Mesendoderm (in vitro differentiated cells): ENCODE data around the gene FRMD4A.

Experiments
- DNase-seq: peaks from one replicate; pipeline ENCODE4 v3.0.0; 2013
- H2AK5ac ChIP-seq: 2 replicates; pipeline ENCODE4 v1.6.1; 2013; ENCODE audit warnings: low read length, inconsistent platforms
- H2BK120ac ChIP-seq: 2 replicates; pipeline ENCODE4 v1.6.1; 2013; ENCODE audit warnings: low read depth, mild to moderate bottlenecking, low read length, moderate library complexity, mixed read lengths
- H2BK15ac ChIP-seq: replicated peaks from 2 replicates; pipeline ENCODE4 v1.6.1; 2013; ENCODE audit warnings: low read depth, mild to moderate bottlenecking, moderate library complexity
- H2BK5ac ChIP-seq: 2 replicates; pipeline ENCODE4 v1.6.1; 2013; ENCODE audit warnings: low read length, inconsistent platforms
- H3K18ac ChIP-seq: 2 replicates; pipeline ENCODE4 v1.6.1; 2013; ENCODE audit warnings: mild to moderate bottlenecking, low read length, mixed read lengths
- H3K23ac ChIP-seq: one replicate; pipeline ENCODE4 v1.6.1; 2013; ENCODE audit warnings: low read length
- H3K27ac ChIP-seq: 2 replicates; pipeline ENCODE4 v1.5.1; 2013; ENCODE audit warnings: low read depth, mild to moderate bottlenecking, inconsistent platforms, low read length, moderate library complexity
- H3K27me3 ChIP-seq: 2 replicates; pipeline ENCODE4 v1.6.1; 2013; ENCODE audit warnings: low read length, control low read depth, mild to moderate bottlenecking, inconsistent platforms; ENCODE audit not compliant: insufficient read depth, poor library complexity
- H3K36me3 ChIP-seq: 2 replicates; pipeline ENCODE4 v1.6.1; 2013; ENCODE audit warnings: low read length, inconsistent platforms; ENCODE audit not compliant: control insufficient read depth, insufficient read depth
- H3K4ac ChIP-seq: one replicate; pipeline ENCODE4 v1.6.1; 2013; ENCODE audit warnings: low read depth, mild to moderate bottlenecking, low read length, moderate library complexity
- H3K4me1 ChIP-seq: 2 replicates; pipeline ENCODE4 v1.6.1; 2013; ENCODE audit warnings: low read depth, low read length, inconsistent platforms; ENCODE audit not compliant: control insufficient read depth
- H3K4me2 ChIP-seq: 2 replicates; pipeline ENCODE4 v1.6.1; 2013; ENCODE audit warnings: low read length
- H3K4me3 ChIP-seq: 2 replicates; pipeline ENCODE4 v1.5.1; 2013; ENCODE audit warnings: mild to moderate bottlenecking, low read length
- H3K56ac ChIP-seq: one replicate; pipeline ENCODE4 v1.6.1; 2013; ENCODE audit warnings: low read length
- H3K79me1 ChIP-seq: 2 replicates; pipeline ENCODE4 v1.6.1; 2013; ENCODE audit warnings: low read length, inconsistent platforms
- H3K79me2 ChIP-seq: 2 replicates; pipeline ENCODE4 v1.6.1; 2013; ENCODE audit warnings: mild to moderate bottlenecking, low read length; ENCODE audit not compliant: control insufficient read depth, insufficient read depth
- H3K9ac ChIP-seq: 2 replicates; pipeline ENCODE4 v1.6.1; 2013; ENCODE audit warnings: low read length, inconsistent platforms
- H4K5ac ChIP-seq: one replicate; pipeline ENCODE4 v1.6.1; 2013; ENCODE audit warnings: low read length
- H4K8ac ChIP-seq: one replicate; pipeline ENCODE4 v1.6.1; 2013; ENCODE audit warnings: low read depth, mild to moderate bottlenecking, control low read depth, low read length, moderate library complexity
- WGBS: extraction: QIAGEN DNeasy Blood & Tissue Kit; methylation state at CpG from one replicate; pipeline ENCODE4 v1.1.7; 2013; ENCODE audit warnings: low lambda C conversion rate, missing lambda C conversion rate; ENCODE audit not compliant: insufficient coverage; ENCODE audit errors: extremely low coverage; 5-methylcytosine and 5-hydroxymethylcytosine counted together

Gene FRMD4A

GRCh38 chr10:13615650-13616300 lies 714.9 kb downstream of the FRMD4A start:
- Histone ChIP-seq H2AK5ac (no peak overlapping the region), H3K79me1 (no peaks in the 10 kb centered on the region), H3K27me3 (no peaks in the 10 kb centered on the region), H3K23ac (no peak overlapping the region), H3K36me3 (no peaks in the 10 kb centered on the region), H2BK120ac (no peak overlapping the region), H3K4ac (peak overlapping the region; percentile 16), H2BK15ac (no peak overlapping the region), H3K9ac (no peak overlapping the region), H3K56ac (no peak overlapping the region), H3K4me3 (no peak overlapping the region), H3K4me2 (no peak overlapping the region), H3K18ac (peak overlapping the region; percentile 80), H3K4me1 (peaks cover 11% of the 10 kb centered on the region), H3K79me2 (no peaks in the 10 kb centered on the region), H3K27ac (peak overlapping the region; percentile 45), H4K8ac (no peak overlapping the region), H2BK5ac (no peak overlapping the region), H4K5ac (no peak overlapping the region)
- peak; percentile 89 for DNase-seq
- WGBS: no CpG with 5 or more reads among the region's 7 CpGs

- no peak overlapping the region for H3K27ac ChIP-seq
Measured at GRCh38 chr10:13614530-13615332, 716.0 kb downstream of the FRMD4A start.

GRCh38 chr10:13613519-13613918 lies 717.2 kb downstream of the FRMD4A start:
- peak; percentile 47 for DNase-seq

More at GRCh38 chr10:13614530-13615332, 716.0 kb downstream of the FRMD4A start:
- Histone ChIP-seq H2BK5ac (no peak overlapping the region), H3K4ac (no peak overlapping the region), H3K23ac (no peak overlapping the region), H3K4me2 (no peak overlapping the region), H3K9ac (no peak overlapping the region), H4K8ac (no peak overlapping the region), H3K4me1 (peaks cover 11% of the 10 kb centered on the region), H3K79me1 (no peaks in the 10 kb centered on the region), H2AK5ac (no peak overlapping the region), H4K5ac (no peak overlapping the region), H2BK15ac (no peak overlapping the region), H3K18ac (no peak overlapping the region), H3K79me2 (no peaks in the 10 kb centered on the region), H3K56ac (no peak overlapping the region), H3K36me3 (no peaks in the 10 kb centered on the region), H3K27me3 (no peaks in the 10 kb centered on the region), H2BK120ac (no peak overlapping the region), H3K4me3 (no peak overlapping the region)
- peak; percentile 87 for DNase-seq
- WGBS: no CpG with 5 or more reads among the region's 8 CpGs

GRCh38 chr10:13612654-13613373 lies 717.9 kb downstream of the FRMD4A start:
- Histone ChIP-seq H2BK15ac (no peak overlapping the region), H3K36me3 (no peaks in the 10 kb centered on the region), H3K23ac (no peak overlapping the region), H3K9ac (no peak overlapping the region), H3K4me1 (peaks cover 11% of the 10 kb centered on the region), H3K79me1 (no peaks in the 10 kb centered on the region), H4K8ac (no peak overlapping the region), H3K56ac (no peak overlapping the region), H2BK5ac (no peak overlapping the region), H4K5ac (no peak overlapping the region), H3K18ac (no peak overlapping the region), H2BK120ac (no peak overlapping the region), H3K27ac (no peak overlapping the region), H2AK5ac (no peak overlapping the region), H3K4me2 (no peak overlapping the region), H3K4ac (no peak overlapping the region), H3K27me3 (no peaks in the 10 kb centered on the region), H3K4me3 (no peak overlapping the region), H3K79me2 (no peaks in the 10 kb centered on the region)
- DNase-seq: no peak
- no CpG with 5 or more reads among the region's 3 CpGs for WGBS

More at GRCh38 chr10:13613519-13613918, 717.2 kb downstream of the FRMD4A start:
- H3K79me1 ChIP-seq: no peaks in the 10 kb centered on the region
- H3K23ac ChIP-seq: no peak overlapping the region
- H3K4ac ChIP-seq: no peak overlapping the region
- H3K4me1 ChIP-seq: peaks cover 11% of the 10 kb centered on the region
- H3K79me2 ChIP-seq: no peaks in the 10 kb centered on the region
- H3K56ac ChIP-seq: no peak overlapping the region
- no peak overlapping the region for H2AK5ac ChIP-seq
- no peak overlapping the region for H4K5ac ChIP-seq
- no peak overlapping the region for H3K4me3 ChIP-seq
- H3K27me3 ChIP-seq: no peaks in the 10 kb centered on the region
- H4K8ac ChIP-seq: no peak overlapping the region
- WGBS: no CpG with 5 or more reads among the region's 5 CpGs
- H3K18ac ChIP-seq: no peak overlapping the region
- no peaks in the 10 kb centered on the region for H3K36me3 ChIP-seq
- H2BK5ac ChIP-seq: no peak overlapping the region
- no peak overlapping the region for H2BK120ac ChIP-seq
- no peak overlapping the region for H2BK15ac ChIP-seq
- no peak overlapping the region for H3K27ac ChIP-seq
- no peak overlapping the region for H3K4me2 ChIP-seq
- H3K9ac ChIP-seq: no peak overlapping the region

- Histone ChIP-seq H3K4me1 (no peaks in the 10 kb centered on the region), H3K56ac (no peak overlapping the region), H3K79me1 (no peaks in the 10 kb centered on the region), H3K4ac (no peak overlapping the region), H4K8ac (no peak overlapping the region), H3K27ac (no peak overlapping the region), H4K5ac (no peak overlapping the region), H3K79me2 (no peaks in the 10 kb centered on the region), H3K4me2 (no peak overlapping the region), H3K18ac (no peak overlapping the region), H2AK5ac (no peak overlapping the region), H3K4me3 (no peak overlapping the region), H2BK15ac (no peak overlapping the region), H3K27me3 (no peaks in the 10 kb centered on the region), H2BK120ac (no peak overlapping the region), H3K36me3 (no peaks in the 10 kb centered on the region), H3K9ac (no peak overlapping the region), H2BK5ac (no peak overlapping the region), H3K23ac (no peak overlapping the region)
- no peak for DNase-seq
- WGBS: no CpG with 5 or more reads among the region's 8 CpGs
Measured at GRCh38 chr10:13608246-13608853, 722.4 kb downstream of the FRMD4A start.
